Transverse colon (tissue), 4 donors: ENCODE results near the gene MXI1. TPM values are rescaled to one million over a fixed set of nuclear protein-coding genes. Genes with fewer than 3 reads are reported as not detected.
"Not testable (repeated sequence)": the region's sequence is repeated elsewhere in the genome, so short reads cannot be mapped to it uniquely, and the experiment has no call there.

Experiments used
- DNase-seq: peaks from one replicate; pipeline ENCODE4 v3.0.0-alpha.2; 2019
- H3K27ac ChIP-seq, 4 donors: fragments of 200-600 bp; sonication (generic); 2 replicates each; pipeline ENCODE4 v1.5.1; 2016 to 2018; ENCODE audit warnings: inconsistent platforms in 4 of 4
- H3K27me3 ChIP-seq: fragments of 200-600 bp; sonication (generic); 2 replicates; pipeline ENCODE4 v1.5.1; 2017; ENCODE audit warnings: inconsistent platforms
- H3K36me3 ChIP-seq, 4 donors: fragments of 200-600 bp; sonication (generic); 2 replicates each; pipeline ENCODE4 v1.5.1; 2017 to 2019; ENCODE audit warnings: inconsistent platforms in 4 of 4
- H3K4me1 ChIP-seq, 4 donors: fragments of 200-600 bp; sonication (generic); 2 replicates each; pipeline ENCODE4 v1.5.1; 2017 to 2020; ENCODE audit warnings: inconsistent platforms in 4 of 4
- H3K4me3 ChIP-seq, 4 donors: fragments of 200-600 bp; sonication (generic); 1 replicate in 1 of 4; 2 replicates in 3 of 4; pipeline versions ENCODE4 v1.5.1 to v1.6.1; 2017 to 2019; ENCODE audit warnings: inconsistent platforms in 4 of 4
- H3K9me3 ChIP-seq, 2 donors: fragments of 200-600 bp; sonication (generic); 2 replicates each; pipeline ENCODE4 v1.5.1; 2017 to 2019; ENCODE audit warnings: inconsistent platforms in 2 of 2
- EP300 ChIP-seq: sonication (generic); formaldehyde crosslinking; IDR thresholded peaks from one replicate; pipeline ENCODE4 v1.6.1; 2017; ENCODE audit warnings: antibody characterized with exemption, low read depth
- POLR2A ChIP-seq: fragments of 450-650 bp; IDR thresholded peaks from one replicate; pipeline ENCODE4 v1.6.1; 2016; ENCODE audit warnings: antibody characterized with exemption, mild to moderate bottlenecking, moderate library complexity
- POLR2AphosphoS5 ChIP-seq, 3 donors: sonication (generic); formaldehyde crosslinking; IDR thresholded peaks; one replicate each; pipeline ENCODE4 v1.6.1; 2016; ENCODE audit warnings: antibody characterized with exemption in 3 of 3
- WGBS, 2 donors: methylation state at CpG; one replicate each; pipeline ENCODE4 v1.1.5; 2018; ENCODE audit warnings: low coverage in 1 of 2; 5-methylcytosine and 5-hydroxymethylcytosine counted together
- in situ Hi-C, 4 donors: fragments of 200-750 bp; cut with MboI; loops; one replicate each; pipeline versions ENCODE4 v1.15.0 to v1.15.1; 2017; ENCODE audit warnings: low sequenced_read_pairs in 3 of 4, low pct_ligation_motif_present in 1 of 4, low pct_unique_long_range_greater_than_20kb in 1 of 4
- intact Hi-C: fragments of 100-400 bp; cut with DNase I; formaldehyde crosslinking; loops from one replicate; pipeline ENCODE4 v1.15.1; 2023; ENCODE audit warnings: low total_unique reads
- total RNA-seq, 4 donors: library from RNA; depleted of rRNA; stranded (reverse); fragments of >200 nt; gene quantifications; one replicate each; pipeline ENCODE4 v1.1.0, GENCODE V29; 2016
- TF ChIP-seq, protein P1 (sequence below), 5 experiments: fragments of 200-600 bp in 3 of 5; fragments of 450-650 bp in 2 of 5; sonication (generic) in 3 of 5; IDR thresholded peaks; 1 replicate in 2 of 5; 2 replicates in 3 of 5; pipeline ENCODE4 v1.5.1; 2016 to 2017; ENCODE audit warnings: antibody characterized with exemption in 5 of 5, inconsistent platforms in 3 of 5, mild to moderate bottlenecking in 2 of 5, moderate library complexity in 1 of 5

Gene MXI1
- total RNA-seq, 4 donors from 2014 or later, result 44.8 to 96.5 (median 65.3) TPM

DNA sequence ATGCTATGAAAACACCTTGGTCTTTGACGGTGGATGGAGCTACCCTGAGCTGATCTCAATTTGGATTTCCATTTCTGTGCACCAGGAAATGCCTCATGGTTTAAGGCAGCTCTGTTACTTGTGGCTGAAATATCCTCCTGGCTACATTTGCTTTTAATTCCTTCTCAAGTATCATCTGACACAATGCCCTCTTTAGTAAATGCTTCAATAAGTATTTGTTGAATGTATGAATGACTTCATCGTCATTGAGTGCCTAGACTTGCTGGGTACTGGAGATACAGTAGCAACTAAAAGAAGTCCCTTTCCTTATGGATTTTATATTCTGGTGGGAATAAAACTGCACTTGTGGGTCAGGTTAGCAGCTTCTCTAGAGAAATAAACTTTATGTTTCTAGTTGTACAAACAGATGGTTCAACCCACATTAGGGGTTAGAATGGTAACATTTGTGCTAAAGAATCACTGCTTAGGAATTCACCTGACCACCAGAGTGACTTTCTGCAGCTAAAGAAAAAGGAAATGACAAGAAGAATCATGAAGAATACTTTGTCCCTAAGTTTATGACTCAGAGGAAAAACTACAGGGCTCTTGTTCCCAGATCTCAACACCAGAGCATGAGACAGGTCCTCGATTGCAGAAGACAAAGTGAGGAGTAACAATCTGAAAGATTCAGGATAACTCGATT, 119.1 kb downstream of the MXI1 start:
- whole genome bisulfite sequencing, 2 donors, result 82 to 88% methylated on average over 3 to 4 of the region's 4 CpGs
- no peaks in the 10 kb centered on the region for H3K36me3 ChIP-seq
- H3K4me3 ChIP-seq, result no peak overlapping the region
- DNase-seq, result no peak
- H3K27ac ChIP-seq, result no peak overlapping the region
- H3K4me1 ChIP-seq, result no peaks in the 10 kb centered on the region
- in situ Hi-C loops, result no loop called here
- intact Hi-C loops, result no loop called here
- TF ChIP-seq POLR2AphosphoS5 (IDR thresholded peaks at IDR 0.05), result no peak
- TF ChIP-seq, protein P1, sequence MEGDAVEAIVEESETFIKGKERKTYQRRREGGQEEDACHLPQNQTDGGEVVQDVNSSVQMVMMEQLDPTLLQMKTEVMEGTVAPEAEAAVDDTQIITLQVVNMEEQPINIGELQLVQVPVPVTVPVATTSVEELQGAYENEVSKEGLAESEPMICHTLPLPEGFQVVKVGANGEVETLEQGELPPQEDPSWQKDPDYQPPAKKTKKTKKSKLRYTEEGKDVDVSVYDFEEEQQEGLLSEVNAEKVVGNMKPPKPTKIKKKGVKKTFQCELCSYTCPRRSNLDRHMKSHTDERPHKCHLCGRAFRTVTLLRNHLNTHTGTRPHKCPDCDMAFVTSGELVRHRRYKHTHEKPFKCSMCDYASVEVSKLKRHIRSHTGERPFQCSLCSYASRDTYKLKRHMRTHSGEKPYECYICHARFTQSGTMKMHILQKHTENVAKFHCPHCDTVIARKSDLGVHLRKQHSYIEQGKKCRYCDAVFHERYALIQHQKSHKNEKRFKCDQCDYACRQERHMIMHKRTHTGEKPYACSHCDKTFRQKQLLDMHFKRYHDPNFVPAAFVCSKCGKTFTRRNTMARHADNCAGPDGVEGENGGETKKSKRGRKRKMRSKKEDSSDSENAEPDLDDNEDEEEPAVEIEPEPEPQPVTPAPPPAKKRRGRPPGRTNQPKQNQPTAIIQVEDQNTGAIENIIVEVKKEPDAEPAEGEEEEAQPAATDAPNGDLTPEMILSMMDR (IDR thresholded peaks at IDR 0.05), result no peak
- TF ChIP-seq EP300, result no peak
- TF ChIP-seq POLR2A, result no peak
- no peaks in the 10 kb centered on the region for H3K27me3 ChIP-seq
- H3K9me3 ChIP-seq, result peaks cover 16 to 19% of the 10 kb centered on the region in 2 donors

DNA sequence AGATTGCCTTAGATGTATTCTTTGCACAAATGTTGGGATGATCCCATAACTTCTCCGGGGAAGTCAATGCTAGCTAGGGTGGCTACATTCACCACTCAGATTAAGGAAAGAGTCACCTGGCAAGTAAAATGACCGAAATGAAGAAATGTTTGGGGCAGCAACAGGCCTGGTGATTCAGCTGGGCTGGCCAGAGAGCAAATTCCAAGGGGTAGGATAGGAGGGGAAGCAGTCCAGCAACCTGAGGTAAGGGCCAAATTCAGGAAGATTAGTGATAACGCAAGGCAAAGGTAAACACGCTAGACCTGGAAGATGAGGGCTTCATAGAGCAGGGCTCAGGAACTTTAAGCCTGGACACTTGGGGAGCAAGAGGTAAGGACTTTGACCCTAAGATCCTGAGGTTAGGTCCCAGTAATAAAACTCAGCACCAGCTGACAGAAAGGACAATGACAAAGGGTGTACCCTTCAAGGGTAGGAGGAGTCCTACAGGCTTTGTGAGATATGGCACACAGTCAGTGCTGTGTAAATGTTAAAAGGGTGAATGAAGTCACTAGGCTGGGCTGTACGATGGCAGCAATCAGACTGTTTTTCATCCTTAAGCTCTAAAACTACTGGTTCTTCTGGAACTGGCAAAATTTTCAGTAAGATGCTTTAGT, 120.0 kb downstream of the MXI1 start:
- H3K4me3 ChIP-seq, result no peak overlapping the region
- TF ChIP-seq POLR2AphosphoS5 (IDR thresholded peaks at IDR 0.05) (no peak), EP300 (no peak), POLR2A (no peak)
- TF ChIP-seq, protein P1 (IDR thresholded peaks at IDR 0.05), result no peak
- no peak overlapping the region for H3K27ac ChIP-seq
- peaks cover 16 to 17% of the 10 kb centered on the region in 2 donors for H3K9me3 ChIP-seq
- 76 to 79% methylated on average over 5 of the region's 5 CpGs for WGBS, 2 donors
- no peak for DNase-seq
- in situ Hi-C loops, result no loop called here
- H3K27me3 ChIP-seq, result no peaks in the 10 kb centered on the region
- H3K36me3 ChIP-seq, result no peaks in the 10 kb centered on the region
- intact Hi-C loops, result no loop called here
- no peaks in the 10 kb centered on the region for H3K4me1 ChIP-seq

DNA sequence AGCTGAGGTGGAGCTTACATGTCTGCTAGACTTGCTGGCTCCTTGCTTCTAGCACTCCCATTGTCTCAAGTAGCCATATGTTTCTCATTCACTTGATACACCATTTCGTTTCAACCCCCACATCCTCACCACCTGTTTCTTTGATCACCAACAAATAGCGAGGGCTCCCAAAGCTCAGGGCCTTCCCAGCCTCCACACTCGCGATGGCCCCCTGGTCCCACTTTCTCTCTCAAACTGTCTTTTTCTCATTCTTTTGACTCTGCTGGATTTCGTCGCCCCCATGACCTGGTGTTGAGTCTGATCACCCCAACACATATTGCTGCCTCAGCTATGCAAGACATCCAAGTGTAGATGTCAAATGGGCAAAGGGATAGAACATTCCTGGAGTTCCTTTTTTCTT, 123.3 kb downstream of the MXI1 start:
- Histone ChIP-seq H3K4me3 (no peak overlapping the region), H3K9me3 (peaks cover 16 to 17% of the 10 kb centered on the region in 2 donors), H3K27ac (no peak overlapping the region), H3K36me3 (no peaks in the 10 kb centered on the region), H3K27me3 (no peaks in the 10 kb centered on the region), H3K4me1 (peaks cover 0 to 1% (median 0%) of the 10 kb centered on the region in 4 donors)
- no peak for DNase-seq
- intact Hi-C loops (no loop called here), in situ Hi-C loops (no loop called here)
- WGBS, 2 donors, result 94% methylated on average over 6 of the region's 6 CpGs; no CpG with 5 or more reads in 1 of the 2 donors
- TF ChIP-seq EP300 (no peak), POLR2A (no peak), POLR2AphosphoS5 (IDR thresholded peaks at IDR 0.05) (no peak)
- TF ChIP-seq, protein P1 (IDR thresholded peaks at IDR 0.05), result no peak

DNA sequence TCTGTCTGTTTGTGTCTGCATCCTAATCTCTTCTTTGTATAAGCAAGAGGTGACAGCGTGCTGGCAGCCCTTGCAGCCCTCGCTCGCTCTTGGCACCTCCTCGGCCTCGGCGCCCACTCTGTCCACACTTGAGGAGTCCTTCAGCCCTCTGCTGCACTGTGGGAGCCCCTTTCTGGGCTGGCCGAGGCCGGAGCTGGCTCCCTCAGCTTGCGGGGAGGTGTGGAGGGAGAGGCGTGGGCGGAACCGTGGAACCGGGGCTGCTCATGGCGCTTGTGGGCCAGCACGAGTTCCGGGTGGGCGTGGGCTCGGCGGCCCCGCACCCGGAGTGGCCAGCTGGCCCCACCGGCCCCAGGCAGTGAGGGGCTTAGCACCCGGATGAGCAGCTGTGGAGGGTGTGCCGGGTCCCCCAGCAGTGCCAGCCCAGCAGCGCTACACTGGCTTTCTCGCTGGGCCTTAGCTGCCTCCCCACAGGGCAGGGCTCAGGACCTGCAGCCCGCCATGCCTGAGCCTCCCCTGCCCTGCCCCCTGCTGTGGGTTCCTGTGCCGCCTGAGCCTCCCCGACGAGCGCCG, 123.9 kb downstream of the MXI1 start:
- H3K36me3 ChIP-seq, DNase-seq, H3K27ac ChIP-seq, intact Hi-C loops, H3K27me3 ChIP-seq, H3K4me1 ChIP-seq, in situ Hi-C loops, H3K4me3 ChIP-seq: not testable (repeated sequence)
- WGBS, 2 donors, result 95% methylated on average over 26 of the region's 32 CpGs; no CpG with 5 or more reads in 1 of the 2 donors
- peaks cover 16 to 17% of the 10 kb centered on the region in 2 donors for H3K9me3 ChIP-seq
